Measurements from ENCODE around the gene ALDOB. TPM values are rescaled to one million over a fixed set of nuclear protein-coding genes. Genes with fewer than 3 reads are reported as not detected.
A peak's percentile ranks its signal among the peaks of the same experiment; 100 is the strongest.
"Not testable (repeated sequence)": the region's sequence is repeated elsewhere in the genome, so short reads cannot be mapped to it uniquely, and the experiment has no call there.

The ALDOB gene
- total RNA-seq, 1 experiment from 2014 or later, result not detected

DNA sequence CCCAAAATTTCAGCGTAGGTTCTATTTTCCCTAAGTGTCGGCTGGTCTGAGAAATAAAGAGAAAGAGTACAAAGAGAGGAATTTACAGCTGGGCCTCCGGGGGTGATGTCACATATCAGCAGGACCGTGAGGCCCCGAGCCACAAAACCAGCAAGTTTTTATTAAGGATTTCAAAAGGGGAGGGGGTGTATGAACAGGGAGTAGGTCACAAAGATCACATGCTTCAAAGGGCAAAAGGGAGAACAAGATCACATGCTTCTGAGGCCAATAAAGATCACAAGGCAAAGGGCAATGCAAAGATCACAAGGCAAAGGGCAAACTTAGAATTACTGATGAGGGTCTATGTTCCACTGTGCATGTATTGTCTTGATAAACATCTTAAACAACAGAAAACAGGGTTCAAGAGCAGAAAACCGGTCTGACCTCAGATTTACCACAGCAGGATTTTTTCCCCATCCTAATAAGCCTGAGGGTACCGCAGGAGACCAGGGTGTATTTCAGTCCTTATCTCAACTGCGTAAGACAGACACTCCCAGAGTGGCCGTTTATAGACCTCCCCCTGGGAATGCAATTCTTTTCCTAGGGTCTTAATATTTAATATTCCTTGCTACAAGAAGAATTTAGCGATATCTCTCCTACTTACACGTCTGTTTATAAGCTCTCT lies 50.6 kb downstream of the ALDOB start, which contains the start of gene BAAT:
Gene BAAT (minus strand): TSS at position 134 of the 664 bp plus-strand sequence. CDS start 13,602 bp downstream, outside the sequence.
- DNase-seq (ENCODE audit: low spot score), result not testable (repeated sequence)

DNA sequence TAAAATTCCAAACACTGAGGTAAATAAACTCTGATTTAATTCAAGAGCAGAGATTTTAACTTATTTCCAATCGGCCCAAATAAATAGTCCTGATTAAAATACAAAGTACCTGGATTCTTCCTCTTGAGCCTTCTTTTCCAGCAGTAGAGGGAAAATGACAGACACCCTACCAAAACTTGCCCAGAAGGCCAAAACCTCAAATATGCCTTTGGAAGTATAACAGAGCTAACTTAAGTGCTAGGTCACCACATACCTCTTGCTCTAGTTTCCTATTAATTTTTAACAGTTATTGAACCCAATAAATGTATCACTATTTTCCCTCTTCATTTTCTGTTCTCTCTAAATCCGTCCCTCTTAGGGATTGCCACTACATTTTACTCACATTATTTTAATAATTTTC lies 52.2 kb downstream of the ALDOB start:
- no peak for DNase-seq (ENCODE audit: low spot score)

GRCh38 chr9:101381833-101382342 lies 53.7 kb downstream of the ALDOB start:
- DNase-seq (ENCODE audit: low spot score), result no peak

DNA sequence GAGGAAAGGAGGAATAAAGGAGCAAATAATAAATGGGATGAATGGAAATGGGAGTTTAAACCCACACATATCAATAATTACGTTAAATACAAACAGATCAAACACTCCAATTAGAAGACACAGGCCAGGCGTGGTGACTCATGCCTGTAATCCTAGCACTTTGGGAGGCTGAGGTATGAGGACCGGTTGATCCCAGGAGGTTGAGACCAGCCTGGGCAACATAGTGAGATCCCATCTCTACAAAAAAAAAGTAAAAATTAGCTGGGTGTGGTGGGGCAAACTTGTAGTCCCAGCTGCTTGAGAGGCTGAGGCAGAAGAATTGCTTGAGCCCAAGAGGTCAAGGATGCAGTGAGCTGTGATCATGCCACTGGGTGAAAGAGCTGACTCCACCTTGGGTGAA lies 54.5 kb downstream of the ALDOB start:
- DNase-seq (ENCODE audit: low spot score), result no peak

DNA sequence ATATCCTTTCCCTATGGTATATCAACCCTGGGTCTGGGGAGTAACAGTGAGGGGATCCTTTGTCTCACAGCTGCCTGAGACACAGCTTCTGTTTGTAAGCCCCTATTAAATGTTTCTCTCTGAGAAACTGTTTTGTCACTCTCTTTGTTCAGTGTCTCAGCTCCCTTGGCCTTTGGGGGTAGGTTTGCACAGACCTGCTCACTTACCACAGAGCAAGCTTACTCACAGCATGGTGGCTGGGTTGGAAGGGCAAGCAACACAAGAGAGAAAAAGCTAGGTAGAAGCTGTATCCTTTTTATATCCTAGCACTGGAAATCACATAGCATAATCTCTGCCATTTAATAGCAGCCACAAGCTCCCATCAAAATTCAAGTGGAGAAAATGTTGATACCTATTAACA lies 55.3 kb downstream of the ALDOB start:
- no peak for DNase-seq (ENCODE audit: low spot score)

- DNase-seq (ENCODE audit: low spot score), result peak; percentile 92
Measured at GRCh38 chr9:101376111-101376848, 59.3 kb downstream of the ALDOB start.

GRCh38 chr9:101375546-101375945 lies 60.0 kb downstream of the ALDOB start:
- DNase-seq (ENCODE audit: low spot score), result peak; percentile 89

DNA sequence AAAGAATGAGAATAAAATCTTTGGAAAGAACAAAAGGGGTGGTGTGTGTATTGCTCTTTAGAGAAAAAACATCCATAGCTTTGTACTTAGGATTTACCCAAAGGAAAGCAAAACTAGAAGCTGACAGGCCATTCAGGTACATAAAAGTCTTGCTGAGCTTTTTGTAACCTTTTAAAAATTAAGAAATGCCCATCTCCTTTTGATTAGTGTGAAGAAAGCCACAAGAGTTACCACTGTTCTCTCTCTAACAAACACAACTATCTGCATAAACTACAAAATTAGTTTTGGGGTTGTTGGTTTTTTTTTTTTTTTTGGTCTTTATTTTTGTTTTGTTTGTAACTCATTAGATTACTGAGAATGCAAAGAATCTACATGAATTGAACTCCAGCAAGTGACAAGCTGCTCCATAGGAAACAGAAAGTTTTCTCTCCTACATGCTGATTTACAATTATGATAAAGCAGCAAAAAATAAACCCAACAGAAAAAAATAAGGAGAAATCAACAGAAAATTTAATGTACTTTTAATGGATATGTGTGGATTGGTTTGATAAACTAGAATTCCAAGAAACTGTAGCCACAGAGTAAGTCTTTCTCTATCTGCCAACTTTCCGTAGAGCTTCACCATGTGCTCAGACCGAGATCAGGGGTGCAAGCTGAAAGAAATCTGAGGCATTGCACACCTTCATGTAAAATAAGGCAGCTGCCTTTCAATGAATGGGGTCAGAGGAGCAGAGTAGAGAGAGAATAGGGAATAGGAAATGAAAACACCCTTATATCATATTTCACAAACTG lies 63.1 kb downstream of the ALDOB start:
- no peak for DNase-seq (ENCODE audit: low spot score)

- no peak for DNase-seq (ENCODE audit: low spot score)
Measured at GRCh38 chr9:101371813-101372212, 63.8 kb downstream of the ALDOB start.

Other genes with a start within 250 kb of the ALDOB start
- not detected in 2 replicates for gene BAAT, start 50.8 kb downstream of the ALDOB start, total RNA-seq (2014; rRNA removed; shearing (Covaris generic))
- 38.5 and 38.7 TPM in 2 replicates for gene MRPL50, start 37.2 kb downstream of the ALDOB start, total RNA-seq (2014; rRNA removed; shearing (Covaris generic))
- gene ZNF189, start 36.9 kb downstream of the ALDOB start, total RNA-seq (2014; rRNA removed; shearing (Covaris generic)), result 23.7 and 28.0 TPM in 2 replicates
- gene RNF20, start 98.1 kb upstream of the ALDOB start, total RNA-seq (2014; rRNA removed; shearing (Covaris generic)), result 46.2 and 57.7 TPM in 2 replicates
- not detected in 2 replicates for gene PPP3R2, start 159.2 kb upstream of the ALDOB start, total RNA-seq (2014; rRNA removed; shearing (Covaris generic))